DLD1 (cell line): ENCODE results near the gene FBXO7.

ENCODE experiments used
- in situ Hi-C: cut with HindIII; loops from 2 replicates; pipeline ENCODE4 v1.10.0; 2017; ENCODE audit warnings: low sequenced_read_pairs

Gene FBXO7

DNA sequence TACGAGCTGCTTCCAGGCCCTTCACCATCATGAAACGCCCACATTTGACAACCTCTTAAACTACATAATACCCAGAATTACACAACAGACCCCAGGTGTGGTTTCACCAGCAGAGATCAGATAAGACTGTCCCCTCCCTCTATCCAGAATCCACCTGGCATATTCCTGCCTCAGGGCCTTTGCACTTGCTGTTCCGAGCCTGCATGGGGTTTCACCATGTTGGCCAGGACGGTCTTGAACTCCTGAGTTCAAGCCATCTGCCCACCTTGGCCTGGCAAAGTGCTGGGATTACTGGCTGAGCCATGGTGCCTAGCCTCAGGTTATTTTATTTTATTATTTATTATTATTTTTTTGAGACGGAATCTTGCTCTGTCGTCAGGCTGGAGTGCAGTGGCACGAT is 73.4 kb downstream of the FBXO7 start:
- in situ Hi-C loops, result no loop called here
